ENCODE data around the gene RSRC1.

- no peak for TF ChIP-seq CTCF (IDR thresholded peaks at IDR 0.05; ENCODE audit: insufficient read depth, low read length, poor library complexity, severe bottlenecking)
- no peak for TF ChIP-seq EZH2phosphoT487 (conservative IDR thresholded peaks at IDR 0.05; ENCODE audit: low read length)
Observed at GRCh38 chr3:158506456-158506855, 396.6 kb downstream of the RSRC1 start.

Measured in SU-DHL-6 (cell line).